NCI-H2081 treated with DMSO at 0.1 percent for 48 hours (cell line): ENCODE measurements around the gene CASP9.
"Not testable (repeated sequence)": the region's sequence is repeated elsewhere in the genome, so short reads cannot be mapped to it uniquely, and the experiment has no call there.

Experiments used
- DNase-seq: peaks from one replicate; lab custom pipeline; 2025; lab: John Stamatoyannopoulos, UW

CASP9 gene

GRCh38 chr1:15525050-15526020, 1.3 kb upstream of the CASP9 start:
- DNase-seq, result no peak

- DNase-seq, result peak; percentile 59
Measured at GRCh38 chr1:15524283-15525049, 451 bp upstream of the CASP9 start.

DNA sequence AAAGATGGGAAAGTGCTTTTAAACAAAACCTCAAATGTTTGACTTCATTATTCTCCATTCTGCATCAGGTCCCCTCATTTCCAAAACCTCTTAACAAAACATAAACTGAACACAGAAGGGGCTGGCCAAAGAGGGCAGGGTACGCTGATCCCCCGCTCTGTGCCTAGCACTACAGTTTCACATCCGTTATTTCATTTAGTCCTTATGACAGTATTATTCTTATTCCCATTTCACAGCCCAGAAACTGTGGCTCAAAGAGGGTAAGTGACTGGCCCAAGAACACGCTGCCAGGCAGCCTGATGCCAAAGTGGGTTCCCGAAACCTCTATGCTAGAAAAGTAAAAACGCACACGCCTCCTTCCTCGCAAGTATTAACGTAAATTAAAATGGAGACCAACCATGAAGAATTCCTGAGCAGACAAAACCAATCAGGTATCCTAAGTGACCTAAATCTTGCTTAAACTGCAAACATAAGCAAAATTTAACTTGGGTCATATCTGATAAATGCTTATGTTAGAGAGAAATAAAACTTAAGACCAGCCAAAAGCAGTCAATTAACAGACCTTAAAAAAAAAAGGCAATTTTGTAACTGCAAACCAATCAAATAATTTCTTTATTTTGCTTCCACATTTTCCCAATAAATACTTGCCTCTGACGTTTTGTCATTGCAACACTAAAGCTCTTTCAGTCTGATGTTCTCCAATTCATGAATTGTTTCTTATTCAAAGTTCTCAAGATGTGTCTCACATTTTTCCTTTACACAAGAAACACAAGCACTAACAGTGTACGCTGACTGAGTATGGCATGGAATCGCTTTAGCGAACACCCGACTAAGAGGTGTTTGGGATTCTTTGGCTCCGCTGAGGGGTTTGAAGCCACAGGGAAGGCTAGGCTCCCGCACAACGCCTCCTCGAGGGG, 653 bp downstream of the CASP9 start:
- DNase-seq, result no peak

DNA sequence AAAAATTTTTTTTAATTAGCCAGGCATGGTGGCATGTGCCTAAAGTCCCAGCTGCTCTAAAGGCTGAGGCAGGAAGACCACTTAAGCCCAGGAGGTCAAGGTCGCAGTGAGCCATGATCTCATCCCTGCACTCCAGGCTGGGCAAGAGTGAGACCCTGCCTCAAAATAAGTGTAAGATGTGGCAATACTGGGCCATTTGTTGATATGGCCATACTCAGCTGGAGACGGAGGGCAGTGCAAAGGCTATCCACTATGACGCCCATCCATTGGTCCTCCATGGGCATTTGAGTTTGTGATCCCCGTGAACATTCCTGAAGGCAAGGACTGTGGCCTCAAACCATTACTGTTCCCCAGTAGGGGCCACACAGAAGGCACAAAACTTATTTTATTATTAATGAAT, 1.5 kb downstream of the CASP9 start:
- no peak for DNase-seq

GRCh38 chr1:15521206-15521906, 2.7 kb downstream of the CASP9 start:
- DNase-seq, result not testable (repeated sequence)

DNA sequence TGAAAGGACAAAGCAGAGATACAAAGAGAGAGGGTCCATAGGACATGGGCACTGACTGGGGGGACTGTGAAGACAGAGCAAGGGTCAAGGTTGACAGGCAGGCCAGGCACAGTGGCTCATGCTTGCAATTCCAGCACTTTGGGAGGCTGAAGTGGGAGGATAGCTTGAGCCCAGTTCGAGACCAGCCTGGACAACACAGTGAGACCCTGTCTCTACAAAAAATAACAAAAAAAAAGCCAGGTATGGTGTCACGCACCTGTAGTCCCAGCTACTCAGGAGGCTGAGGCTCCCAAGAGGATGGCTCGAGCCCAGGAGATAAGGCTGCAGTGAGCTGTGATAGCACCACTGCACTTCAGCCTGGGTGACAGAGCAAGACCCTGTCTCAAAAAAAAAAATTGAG, 4.4 kb downstream of the CASP9 start:
- no peak for DNase-seq

GRCh38 chr1:15515022-15515663, 8.9 kb downstream of the CASP9 start:
- DNase-seq, result no peak

DNA sequence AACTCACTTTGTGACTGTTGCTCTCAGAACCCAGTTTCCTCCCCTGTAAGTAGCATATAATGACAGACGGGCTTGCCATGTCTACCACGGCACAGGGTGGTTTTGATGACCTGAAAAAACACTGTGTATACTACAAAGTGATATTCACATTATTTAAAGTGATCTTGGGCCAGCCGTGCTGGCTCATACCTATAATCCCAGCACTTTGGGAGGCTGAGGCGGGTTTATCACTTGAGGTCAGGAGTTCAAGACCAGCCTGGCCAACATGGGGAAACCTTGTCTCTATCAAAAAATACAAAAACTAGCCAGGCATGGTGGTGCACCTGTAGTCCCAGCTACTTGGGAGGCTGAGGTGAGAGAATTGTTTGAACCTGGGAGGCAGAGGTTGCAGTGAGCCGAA, 9.5 kb downstream of the CASP9 start:
- not testable (repeated sequence) for DNase-seq

- no peak for DNase-seq
Measured at GRCh38 chr1:15513919-15514318, 10.1 kb downstream of the CASP9 start.

DNA sequence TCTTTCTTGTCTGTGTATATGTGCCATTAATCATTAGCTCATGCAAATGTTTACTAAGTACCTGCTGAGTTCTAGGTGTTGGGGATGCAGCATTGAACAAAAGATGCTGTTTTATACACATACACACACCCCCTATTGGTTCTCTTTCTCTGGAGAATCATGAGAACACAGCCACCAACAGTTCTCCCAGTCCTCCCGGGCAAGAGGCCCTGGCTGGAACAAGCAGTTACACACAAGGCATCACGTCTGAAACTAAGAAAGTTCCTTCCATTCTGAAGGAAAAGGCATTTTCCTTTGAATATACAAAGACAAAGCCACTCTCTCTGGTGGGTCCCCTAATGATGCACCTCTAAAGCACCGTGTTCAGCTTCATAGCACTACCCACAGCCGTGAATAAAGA, 10.8 kb downstream of the CASP9 start:
- no peak for DNase-seq

GRCh38 chr1:15510611-15511405, 13.2 kb downstream of the CASP9 start:
- DNase-seq, result no peak

DNA sequence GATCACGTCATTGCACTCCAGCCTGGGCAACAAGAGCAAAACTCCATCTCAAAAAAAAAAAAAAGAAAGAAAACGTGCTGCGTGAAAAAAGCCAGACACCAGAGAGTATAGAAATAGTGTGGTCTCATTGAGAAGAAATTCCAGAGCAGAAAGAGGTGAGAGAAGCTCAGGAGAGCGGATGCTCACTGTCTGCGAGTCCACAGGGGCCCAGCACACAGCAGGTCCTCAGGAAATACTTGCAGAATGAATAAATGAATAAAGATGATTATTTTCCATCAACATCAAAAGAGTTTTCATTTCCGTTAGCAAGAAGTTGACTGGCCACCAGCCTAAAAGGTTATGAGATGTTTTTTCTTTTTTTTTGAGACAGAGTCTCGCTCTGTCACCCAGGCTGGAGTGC, 14.4 kb downstream of the CASP9 start:
- DNase-seq, result no peak

DNA sequence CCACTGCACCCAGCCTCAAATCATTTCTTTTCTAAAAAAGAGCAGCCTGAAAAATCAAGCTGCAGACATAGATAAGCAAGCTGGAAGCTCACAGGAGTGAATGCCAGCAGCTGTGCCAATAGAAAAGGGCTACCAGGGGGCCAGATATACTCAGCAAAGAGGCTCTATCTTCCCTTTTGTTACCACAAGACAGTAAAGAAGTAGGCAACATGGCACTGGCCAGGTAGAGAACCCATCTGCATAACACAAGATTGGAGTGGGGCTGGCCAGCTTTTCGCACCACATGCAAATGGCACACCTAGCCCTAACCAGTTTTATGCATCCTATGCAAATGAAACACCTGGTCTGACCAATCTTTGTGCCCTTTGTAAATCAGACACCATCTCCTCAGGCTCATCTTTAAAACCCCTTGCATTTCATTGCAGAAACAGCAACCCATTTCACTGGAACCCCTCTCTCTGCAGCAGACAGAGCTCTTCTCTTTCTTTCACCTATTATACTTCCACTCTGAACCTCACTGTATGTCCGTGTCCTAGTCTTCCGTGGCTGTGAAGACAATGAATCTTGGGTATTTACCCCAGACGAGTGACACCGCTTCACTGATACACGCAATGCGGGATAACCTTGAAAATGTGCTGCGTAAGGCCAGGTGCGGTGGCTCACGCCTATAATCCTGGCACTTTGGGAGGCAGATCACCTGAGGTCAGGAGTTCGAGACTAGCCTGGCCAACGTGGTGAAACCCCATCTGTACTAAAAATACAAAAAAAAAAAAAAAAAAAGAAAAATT, 15.1 kb downstream of the CASP9 start:
- no peak for DNase-seq

DNA sequence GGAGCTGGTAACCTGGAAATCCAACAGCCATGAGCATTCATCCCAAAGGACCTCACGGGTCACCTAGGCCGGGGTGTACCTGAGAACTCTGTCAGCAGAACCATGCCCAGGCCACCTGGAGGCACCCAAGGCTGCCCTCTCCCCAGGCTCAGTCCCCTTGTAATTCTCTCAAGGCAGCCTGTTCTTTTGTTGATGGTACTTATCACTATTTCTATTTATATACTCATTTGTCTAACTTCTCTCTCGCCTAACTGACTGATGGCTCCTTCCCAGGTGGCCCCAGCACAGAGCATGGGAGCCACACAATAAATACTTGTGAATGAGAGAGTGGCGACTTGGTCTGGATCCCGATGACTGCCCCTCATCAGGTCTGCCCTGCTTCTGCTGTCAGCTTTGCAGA, 16.7 kb downstream of the CASP9 start:
- no peak for DNase-seq

DNA sequence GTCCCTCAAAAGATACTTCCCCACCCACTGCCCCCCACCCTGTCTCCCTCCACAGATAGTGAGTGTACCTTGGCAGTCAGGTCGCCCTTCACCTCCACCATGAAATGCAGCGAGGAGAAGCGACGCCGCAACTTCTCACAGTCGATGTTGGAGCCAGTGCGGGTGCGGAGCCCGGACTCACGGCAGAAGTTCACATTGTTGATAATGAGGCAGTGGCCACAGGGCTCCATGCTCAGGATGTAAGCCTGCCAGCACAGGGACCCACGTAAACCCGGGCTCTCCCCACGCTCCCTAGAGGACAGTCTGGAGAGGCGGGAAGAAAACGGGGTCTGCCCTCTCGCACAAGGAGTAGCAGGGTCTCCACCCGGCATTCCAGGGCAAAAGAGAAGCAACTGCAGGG, 17.2 kb downstream of the CASP9 start:
- no peak for DNase-seq

GRCh38 chr1:15504436-15504835, 19.6 kb downstream of the CASP9 start:
- no peak for DNase-seq

DNA sequence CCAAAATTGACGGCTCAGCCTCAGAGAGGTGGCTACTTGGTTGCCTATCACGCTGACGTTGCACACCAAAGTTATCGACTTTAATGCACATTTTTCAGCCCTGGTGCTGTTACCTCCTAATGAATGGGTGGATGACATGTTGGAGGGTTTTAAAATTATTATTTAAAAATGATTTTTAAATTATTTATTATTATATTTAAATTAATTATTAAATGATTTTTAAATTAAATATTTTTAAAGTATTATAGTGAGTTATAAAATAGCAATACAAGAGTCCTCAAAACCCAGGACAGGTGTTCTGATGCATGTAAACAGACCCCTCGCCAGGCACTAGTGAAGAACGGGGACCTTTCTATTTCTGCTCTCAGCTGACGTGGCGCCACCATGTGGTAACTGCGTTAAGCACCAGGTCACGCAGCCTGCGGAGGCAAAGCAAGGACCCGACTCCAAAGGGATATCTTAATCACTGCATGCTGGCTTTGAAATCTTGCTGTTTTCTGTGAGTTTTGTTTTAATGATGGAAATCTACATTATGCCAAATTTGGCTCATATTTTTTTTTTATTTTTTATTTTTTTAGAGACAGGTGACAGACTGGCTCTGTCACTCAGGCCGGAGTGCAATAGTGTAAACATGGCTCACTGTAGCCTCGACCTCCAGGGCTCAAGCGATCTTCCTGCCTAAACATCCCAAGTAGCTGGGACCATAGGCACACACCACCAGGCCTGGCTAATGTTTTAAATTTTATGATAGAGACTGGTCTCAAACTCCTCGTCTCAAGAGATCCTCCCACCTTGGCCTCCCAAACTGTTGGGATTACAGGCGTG, 22.6 kb downstream of the CASP9 start:
- DNase-seq, result no peak
